Peyer's patch (tissue), 4 donors: ENCODE results near the gene ACTR1B.

Source experiments
- CTCF ChIP-seq, 6 experiments: fragments of 450-650 bp in 4 of 6; fragments of 200-600 bp in 2 of 6; sonication (generic) in 1 of 6; IDR thresholded peaks; one replicate each; pipeline ENCODE4 v1.5.1; 2017 to 2019; ENCODE audit warnings: antibody characterized with exemption in 6 of 6, mild to moderate bottlenecking in 3 of 6, moderate library complexity in 1 of 6
- POLR2A ChIP-seq, 2 donors: fragments of 450-650 bp; IDR thresholded peaks; one replicate each; pipeline ENCODE4 v1.5.1; 2017; ENCODE audit warnings: antibody characterized with exemption in 2 of 2, mild to moderate bottlenecking in 2 of 2, moderate library complexity in 2 of 2

- TF ChIP-seq CTCF (IDR thresholded peaks at IDR 0.05) (no peak), POLR2A (IDR thresholded peaks at IDR 0.05) (no peak)
These were observed 43.7 kb upstream of the ACTR1B start for GRCh38 chr2:97707362-97708047.
